CD4-positive, alpha-beta memory T cell (primary cell): ENCODE data around the gene VEPH1. TPM values are rescaled to one million over a fixed set of nuclear protein-coding genes. Genes with fewer than 3 reads are reported as not detected.
"Not testable (repeated sequence)": the region's sequence is repeated elsewhere in the genome, so short reads cannot be mapped to it uniquely, and the experiment has no call there.

Experiments
- CTCF ChIA-PET: fragments of 350-600 bp; sonication (Branson Sonifier 250); formaldehyde crosslinking; loops from one replicate; lab custom pipeline; 2021; ENCODE audit warnings: inconsistent platforms; ENCODE audit not compliant: partially characterized antibody; lab: Charles Lee
- POLR2A ChIA-PET: fragments of 350-600 bp; sonication (Branson Sonifier 250); formaldehyde crosslinking; loops from one replicate; lab custom pipeline; 2021; ENCODE audit not compliant: partially characterized antibody; lab: Charles Lee
- DNase-seq, 5 donors: peaks; one replicate each; pipeline versions ENCODE4 v3.0.0 to v3.0.0-alpha.2; 2020 to 2022; ENCODE audit warnings: mixed read lengths in 1 of 5
- H3K27ac ChIP-seq: one replicate; pipeline ENCODE4 v1.7.0; 2013; ENCODE audit warnings: low read depth, low read length
- H3K27me3 ChIP-seq: 2 replicates; pipeline ENCODE4 v1.7.0; 2013; ENCODE audit warnings: mild to moderate bottlenecking, low read length, moderate library complexity; ENCODE audit not compliant: insufficient read depth
- H3K36me3 ChIP-seq: 2 replicates; pipeline ENCODE4 v1.7.0; 2013; ENCODE audit warnings: mild to moderate bottlenecking, low read length, moderate library complexity; ENCODE audit not compliant: insufficient read depth
- H3K4me1 ChIP-seq: 2 replicates; pipeline ENCODE4 v1.7.0; 2013; ENCODE audit warnings: mild to moderate bottlenecking, low read length, moderate library complexity; ENCODE audit not compliant: insufficient read depth
- H3K4me3 ChIP-seq, 2 donors: one replicate each; pipeline ENCODE4 v1.7.0; 2013; ENCODE audit warnings: low read length in 2 of 2, mild to moderate bottlenecking in 1 of 2
- H3K9me3 ChIP-seq, 2 donors: one replicate each; pipeline ENCODE4 v1.7.0; 2013; ENCODE audit warnings: low read length in 2 of 2, control low read depth in 1 of 2; ENCODE audit not compliant: control insufficient read depth in 1 of 2
- H3K27ac Mint-ChIP-seq, 7 donors: one replicate each; pipeline ENCODE4 v1.8.0; 2020 to 2021; ENCODE audit warnings: mixed read lengths in 7 of 7, mild to moderate bottlenecking in 6 of 7, inconsistent platforms in 3 of 7, moderate library complexity in 3 of 7
- H3K27me3 Mint-ChIP-seq, 2 donors: one replicate each; pipeline ENCODE4 v1.8.0; 2020 to 2021; ENCODE audit warnings: mixed read lengths in 2 of 2
- H3K36me3 Mint-ChIP-seq, 2 donors: one replicate each; pipeline ENCODE4 v1.8.0; 2020 to 2021; ENCODE audit warnings: mixed read lengths in 2 of 2, inconsistent platforms in 1 of 2, mild to moderate bottlenecking in 1 of 2
- H3K4me1 Mint-ChIP-seq, 4 donors: one replicate each; pipeline ENCODE4 v1.8.0; 2020 to 2021; ENCODE audit warnings: mixed read lengths in 4 of 4, mild to moderate bottlenecking in 1 of 4
- H3K4me3 Mint-ChIP-seq, 8 donors: one replicate each; pipeline ENCODE4 v1.8.0; 2020 to 2021; ENCODE audit warnings: mixed read lengths in 8 of 8, mild to moderate bottlenecking in 7 of 8, moderate library complexity in 6 of 8, inconsistent platforms in 3 of 8
- H3K9me3 Mint-ChIP-seq, 8 donors: one replicate each; pipeline ENCODE4 v1.8.0; 2020 to 2021; ENCODE audit warnings: mixed read lengths in 8 of 8, mild to moderate bottlenecking in 5 of 8, inconsistent platforms in 3 of 8, moderate library complexity in 1 of 8
- intact Hi-C: fragments of 100-400 bp; cut with micrococcal nuclease; formaldehyde crosslinking; loops from one replicate; pipeline ENCODE4 v1.15.1; 2023
- polyA plus RNA-seq, 2 donors: library from polyadenylated mRNA; unstranded; fragments of 300-500 nt; fragmentation: Illumina TruSeq; gene quantifications; one replicate each; pipeline ENCODE4 v1.2.3, GENCODE V29; 2021
- total RNA-seq, 2 experiments: library from RNA; stranded (reverse); gene quantifications; one replicate each; pipeline ENCODE4 v1.2.3, GENCODE V29; 2021

VEPH1 gene
- total and polyA plus RNA-seq, 4 experiments from 2014 or later = not detected

DNA sequence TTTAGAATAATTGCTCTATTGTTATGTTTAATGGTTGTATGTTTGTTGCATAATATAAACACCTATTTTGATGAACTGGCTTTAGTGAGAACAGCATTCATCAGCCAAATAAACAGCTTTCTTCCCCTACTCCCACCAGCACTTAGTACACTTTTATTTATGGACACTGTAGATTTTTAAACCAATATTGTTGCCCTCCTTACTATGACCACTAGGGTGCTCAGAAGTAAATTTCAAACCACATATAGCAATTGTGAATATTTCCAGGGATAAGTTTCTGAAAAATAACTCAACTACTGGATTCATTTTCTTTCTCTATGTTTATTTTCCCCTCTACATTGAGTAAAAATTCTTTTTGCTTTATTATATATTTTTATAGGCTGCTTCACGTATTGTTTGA lies 151.2 kb downstream of the VEPH1 start:
- CTCF ChIA-PET = no interaction called here
- H3K27ac ChIP-seq = no peak overlapping the region
- no peak overlapping the region for H3K27ac Mint-ChIP-seq
- H3K27me3 ChIP-seq = no peaks in the 10 kb centered on the region
- H3K4me3 Mint-ChIP-seq = no peak overlapping the region
- no peaks in the 10 kb centered on the region for H3K36me3 Mint-ChIP-seq
- no peaks in the 10 kb centered on the region for H3K4me1 Mint-ChIP-seq
- peaks cover 2 to 14% (median 9%) of the 10 kb centered on the region in 8 donors for H3K9me3 Mint-ChIP-seq
- POLR2A ChIA-PET = no interaction called here
- no peaks in the 10 kb centered on the region for H3K36me3 ChIP-seq
- H3K4me3 ChIP-seq = no peak overlapping the region
- no peak for DNase-seq
- no peaks in the 10 kb centered on the region for H3K4me1 ChIP-seq
- intact Hi-C loops = no loop called here
- peaks cover 0 to 1% of the 10 kb centered on the region in 2 donors for H3K27me3 Mint-ChIP-seq
- H3K9me3 ChIP-seq = no peaks in the 10 kb centered on the region

GRCh38 chr3:157350651-157351050 lies 152.6 kb downstream of the VEPH1 start:
- H3K4me1 Mint-ChIP-seq, H3K36me3 Mint-ChIP-seq, H3K4me3 ChIP-seq, CTCF ChIA-PET, intact Hi-C loops, H3K4me3 Mint-ChIP-seq, POLR2A ChIA-PET, H3K27ac Mint-ChIP-seq, H3K9me3 ChIP-seq, H3K27ac ChIP-seq, H3K4me1 ChIP-seq, DNase-seq, H3K27me3 ChIP-seq, H3K36me3 ChIP-seq, H3K27me3 Mint-ChIP-seq: not testable (repeated sequence)
- peaks cover 2 to 14% (median 10%) of the 10 kb centered on the region in 8 donors for H3K9me3 Mint-ChIP-seq

GRCh38 chr3:157348304-157349075 lies 154.7 kb downstream of the VEPH1 start:
- intact Hi-C loops, CTCF ChIA-PET: not testable (repeated sequence)

GRCh38 chr3:157347577-157348303 lies 155.5 kb downstream of the VEPH1 start:
- Histone ChIP-seq H3K27ac (no peak overlapping the region), H3K36me3 (no peaks in the 10 kb centered on the region), H3K9me3 (no peaks in the 10 kb centered on the region), H3K4me1 (no peaks in the 10 kb centered on the region), H3K27me3 (no peaks in the 10 kb centered on the region), H3K4me3 (no peak overlapping the region)
- Mint-ChIP-seq H3K4me3 (no peak overlapping the region), H3K27me3 (peaks cover 0 to 3% of the 10 kb centered on the region in 2 donors), H3K27ac (no peak overlapping the region), H3K9me3 (peaks cover 2 to 36% (median 20%) of the 10 kb centered on the region in 8 donors), H3K36me3 (no peaks in the 10 kb centered on the region), H3K4me1 (no peaks in the 10 kb centered on the region)
- CTCF ChIA-PET = no interaction called here
- POLR2A ChIA-PET = no interaction called here
- intact Hi-C loops = no loop called here
- no peak for DNase-seq

More at GRCh38 chr3:157348304-157349075, 154.7 kb downstream of the VEPH1 start:
- H3K27ac Mint-ChIP-seq, H3K27ac ChIP-seq, POLR2A ChIA-PET, H3K36me3 ChIP-seq, H3K36me3 Mint-ChIP-seq, H3K9me3 ChIP-seq, H3K4me3 ChIP-seq, H3K4me1 ChIP-seq, H3K4me1 Mint-ChIP-seq, H3K27me3 Mint-ChIP-seq, H3K27me3 ChIP-seq, DNase-seq: not testable (repeated sequence)
- Mint-ChIP-seq H3K9me3 (peaks cover 2 to 29% (median 18%) of the 10 kb centered on the region in 8 donors), H3K4me3 (peak overlapping the region in 1 of 8 donors; percentile 40)

DNA sequence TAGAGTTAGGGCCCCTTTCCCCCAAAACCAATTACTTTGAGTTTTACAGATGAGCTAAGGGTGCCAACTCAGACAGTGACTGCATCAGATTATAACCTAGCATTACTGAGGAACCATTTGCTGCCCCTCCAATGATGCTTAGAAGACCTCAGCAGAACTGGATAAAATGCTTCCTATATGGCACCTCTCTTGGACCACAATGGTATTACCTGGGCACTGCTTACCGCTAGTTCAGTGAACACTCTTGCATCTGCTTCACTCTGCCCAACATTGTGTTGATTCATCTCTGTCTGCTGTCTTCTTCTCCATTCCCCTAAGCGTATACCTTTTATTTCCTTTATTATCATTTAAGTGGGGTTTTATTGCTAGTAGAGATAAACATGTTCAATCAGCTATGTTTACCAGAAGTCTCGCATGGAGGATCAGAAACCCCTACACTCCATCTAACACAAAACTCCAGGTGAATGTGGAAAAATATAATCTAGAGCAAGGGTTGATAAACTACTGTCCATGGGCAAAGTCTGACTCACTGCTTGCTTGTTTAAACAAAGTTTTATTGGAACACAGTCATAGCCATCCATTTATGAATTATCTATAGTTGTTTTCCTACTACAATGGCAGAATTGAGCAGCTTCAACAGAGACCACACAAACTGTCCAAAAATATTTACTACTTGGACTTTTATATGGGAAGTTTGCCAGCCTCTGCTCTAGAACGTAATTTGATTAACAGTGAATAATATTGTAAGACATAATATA lies 166.8 kb downstream of the VEPH1 start:
- no peaks in the 10 kb centered on the region for H3K27me3 ChIP-seq
- Mint-ChIP-seq H3K9me3 (peaks cover 0 to 13% (median 6%) of the 10 kb centered on the region in 8 donors), H3K27me3 (no peaks in the 10 kb centered on the region), H3K4me3 (no peak overlapping the region), H3K4me1 (no peaks in the 10 kb centered on the region), H3K27ac (no peak overlapping the region), H3K36me3 (no peaks in the 10 kb centered on the region)
- CTCF ChIA-PET = no interaction called here
- no peak overlapping the region for H3K4me3 ChIP-seq
- H3K36me3 ChIP-seq = no peaks in the 10 kb centered on the region
- no peak for DNase-seq
- no peaks in the 10 kb centered on the region for H3K4me1 ChIP-seq
- POLR2A ChIA-PET = no interaction called here
- H3K9me3 ChIP-seq = no peaks in the 10 kb centered on the region
- intact Hi-C loops = no loop called here
- no peak overlapping the region for H3K27ac ChIP-seq

GRCh38 chr3:157335233-157336076 lies 167.8 kb downstream of the VEPH1 start:
- Mint-ChIP-seq H3K36me3 (no peaks in the 10 kb centered on the region), H3K9me3 (peaks cover 0 to 8% (median 2%) of the 10 kb centered on the region in 8 donors), H3K27me3 (no peaks in the 10 kb centered on the region), H3K4me3 (no peak overlapping the region), H3K27ac (no peak overlapping the region), H3K4me1 (no peaks in the 10 kb centered on the region)
- H3K4me3 ChIP-seq = no peak overlapping the region
- intact Hi-C loops = no loop called here
- no peaks in the 10 kb centered on the region for H3K9me3 ChIP-seq
- ChIA-PET POLR2A (no interaction called here), CTCF (no interaction called here)
- no peaks in the 10 kb centered on the region for H3K36me3 ChIP-seq
- no peak overlapping the region for H3K27ac ChIP-seq
- no peak for DNase-seq
- no peaks in the 10 kb centered on the region for H3K4me1 ChIP-seq
- H3K27me3 ChIP-seq = no peaks in the 10 kb centered on the region
